A673 (cell line): ENCODE measurements around the gene C4BPA. TPM values are rescaled to one million over a fixed set of nuclear protein-coding genes. Genes with fewer than 3 reads are reported as not detected.

Experiments
- BruUV-seq: library from RNA; stranded (reverse); fragments of 400-500 nt; replicated peaks from 2 replicates; lab custom pipeline; 2021; lab: Mats Ljungman, UMichigan
- CTCF ChIA-PET: fragments of 300-600 bp; sonication (Branson Sonifier 250); formaldehyde crosslinking; loops from one replicate; lab custom pipeline; 2022; ENCODE audit warnings: antibody characterized with exemption; lab: Charles Lee
- POLR2A ChIA-PET: fragments of 300-600 bp; sonication (Branson Sonifier 250); formaldehyde crosslinking; loops from one replicate; lab custom pipeline; 2022; ENCODE audit warnings: antibody characterized with exemption; ENCODE audit not compliant: low non-redundant PET; lab: Charles Lee
- DNase-seq: peaks from one replicate; pipeline ENCODE4 v3.0.0-alpha.2; 2015; ENCODE audit warnings: low spot score
- H3K27ac ChIP-seq: fragments of 200-600 bp; sonication (generic); 2 replicates; pipeline ENCODE4 v1.5.1; 2016; ENCODE audit warnings: mixed run types, low read depth, mild to moderate bottlenecking, mixed read lengths, antibody characterized with exemption, low read length; ENCODE audit not compliant: poor library complexity, severe bottlenecking
- H3K27me3 ChIP-seq: fragments of 200-600 bp; sonication (generic); replicated peaks from 2 replicates; pipeline ENCODE4 v1.6.1; 2017; ENCODE audit warnings: mixed run types, low read depth, mild to moderate bottlenecking, mixed read lengths, antibody characterized with exemption, low read length; ENCODE audit not compliant: insufficient read depth, poor library complexity
- H3K36me3 ChIP-seq: fragments of 200-600 bp; sonication (generic); 2 replicates; pipeline ENCODE4 v1.6.1; 2016; ENCODE audit warnings: mixed run types, mild to moderate bottlenecking, mixed read lengths, antibody characterized with exemption, low read length; ENCODE audit not compliant: insufficient read depth, poor library complexity, severe bottlenecking
- H3K4me1 ChIP-seq: fragments of 200-600 bp; sonication (generic); 2 replicates; pipeline ENCODE4 v1.6.1; 2017; ENCODE audit warnings: mixed run types, mild to moderate bottlenecking, mixed read lengths, antibody characterized with exemption, low read length; ENCODE audit not compliant: insufficient read depth, poor library complexity, severe bottlenecking
- H3K4me3 ChIP-seq: fragments of 200-600 bp; sonication (generic); 2 replicates; pipeline ENCODE4 v1.5.1; 2016; ENCODE audit warnings: low read depth, mixed run types, mild to moderate bottlenecking, mixed read lengths, low read length; ENCODE audit not compliant: poor library complexity, severe bottlenecking
- H3K9me3 ChIP-seq: fragments of 200-600 bp; sonication (generic); 2 replicates; pipeline ENCODE4 v1.6.1; 2016; ENCODE audit warnings: mixed run types, low read depth, mild to moderate bottlenecking, mixed read lengths, antibody characterized with exemption, low read length; ENCODE audit not compliant: poor library complexity, severe bottlenecking
- EZH2 ChIP-seq: fragments of 200-600 bp; sonication (generic); IDR thresholded peaks from 2 replicates; pipeline ENCODE4 v1.6.1; 2017; ENCODE audit warnings: borderline replicate concordance, low read depth, mild to moderate bottlenecking, mixed read lengths, antibody characterized with exemption, low read length; ENCODE audit not compliant: poor library complexity, severe bottlenecking
- intact Hi-C: fragments of 100-400 bp; cut with micrococcal nuclease; formaldehyde crosslinking; loops from one replicate; pipeline ENCODE4 v1.10.0; 2022; ENCODE audit not compliant: unreplicated experiment
- total RNA-seq: library from RNA; stranded (reverse); gene quantifications from 2 replicates; pipeline ENCODE4 v1.2.3, GENCODE V29; 2021
- TF ChIP-seq, protein P1 (sequence below): fragments of 300-800, 200-600 bp; sonication (generic); conservative IDR thresholded peaks from 2 replicates; pipeline ENCODE4 v1.5.1; 2017; ENCODE audit warnings: low read depth, mild to moderate bottlenecking, antibody characterized with exemption, low read length, moderate library complexity, mixed read lengths

Gene C4BPA
- total RNA-seq, 1 experiment from 2014 or later = not detected

DNA sequence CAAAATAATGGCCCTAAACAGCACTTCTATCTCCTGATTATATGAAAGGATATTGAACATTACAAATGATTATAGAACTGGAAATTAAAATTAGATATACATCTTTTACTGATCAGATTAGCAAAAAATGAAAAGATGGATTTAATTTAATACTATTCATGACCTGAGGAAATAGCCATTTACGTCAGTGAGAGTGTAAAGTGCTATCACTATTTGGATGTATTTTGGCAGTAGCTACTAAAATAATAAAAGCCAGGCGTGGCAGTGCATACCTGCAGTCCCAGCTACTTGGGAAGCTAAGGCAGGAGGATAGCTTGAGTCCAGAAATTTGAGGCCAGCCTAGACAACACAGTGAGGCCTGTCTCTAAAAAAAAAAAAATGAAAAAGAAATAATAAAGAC, 10.1 kb upstream of the C4BPA start:
- intact Hi-C loops = no loop called here
- H3K36me3 ChIP-seq = no peaks in the 10 kb centered on the region

DNA sequence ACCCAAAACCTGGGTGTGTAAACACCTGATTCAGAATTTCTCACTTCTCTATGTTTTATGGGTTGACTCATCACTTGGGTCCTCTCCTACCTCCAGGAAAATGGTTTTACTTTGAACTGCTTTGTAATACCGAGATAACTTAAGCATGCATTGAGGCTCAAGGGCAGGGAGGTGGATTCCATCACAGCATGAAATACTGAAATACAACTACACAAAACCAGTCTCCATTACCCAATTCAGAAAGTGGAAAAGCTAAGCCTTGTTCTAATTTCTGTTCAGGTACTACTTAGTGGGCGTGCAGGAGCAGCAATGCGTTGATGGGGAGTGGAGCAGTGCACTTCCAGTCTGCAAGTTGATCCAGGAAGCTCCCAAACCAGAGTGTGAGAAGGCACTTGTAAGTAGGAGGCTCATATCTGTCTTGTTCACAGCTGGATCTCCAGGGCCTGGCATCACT, 6.1 kb upstream of the C4BPA start:
- Histone ChIP-seq H3K9me3 (no peaks in the 10 kb centered on the region), H3K27me3 (peaks cover 24% of the 10 kb centered on the region), H3K4me1 (no peaks in the 10 kb centered on the region), H3K4me3 (no peak overlapping the region), H3K27ac (no peak overlapping the region), H3K36me3 (no peaks in the 10 kb centered on the region)
- ChIA-PET CTCF (no interaction called here), POLR2A (no interaction called here)
- TF ChIP-seq, protein P1, sequence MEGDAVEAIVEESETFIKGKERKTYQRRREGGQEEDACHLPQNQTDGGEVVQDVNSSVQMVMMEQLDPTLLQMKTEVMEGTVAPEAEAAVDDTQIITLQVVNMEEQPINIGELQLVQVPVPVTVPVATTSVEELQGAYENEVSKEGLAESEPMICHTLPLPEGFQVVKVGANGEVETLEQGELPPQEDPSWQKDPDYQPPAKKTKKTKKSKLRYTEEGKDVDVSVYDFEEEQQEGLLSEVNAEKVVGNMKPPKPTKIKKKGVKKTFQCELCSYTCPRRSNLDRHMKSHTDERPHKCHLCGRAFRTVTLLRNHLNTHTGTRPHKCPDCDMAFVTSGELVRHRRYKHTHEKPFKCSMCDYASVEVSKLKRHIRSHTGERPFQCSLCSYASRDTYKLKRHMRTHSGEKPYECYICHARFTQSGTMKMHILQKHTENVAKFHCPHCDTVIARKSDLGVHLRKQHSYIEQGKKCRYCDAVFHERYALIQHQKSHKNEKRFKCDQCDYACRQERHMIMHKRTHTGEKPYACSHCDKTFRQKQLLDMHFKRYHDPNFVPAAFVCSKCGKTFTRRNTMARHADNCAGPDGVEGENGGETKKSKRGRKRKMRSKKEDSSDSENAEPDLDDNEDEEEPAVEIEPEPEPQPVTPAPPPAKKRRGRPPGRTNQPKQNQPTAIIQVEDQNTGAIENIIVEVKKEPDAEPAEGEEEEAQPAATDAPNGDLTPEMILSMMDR = no peak
- TF ChIP-seq EZH2 = no peak
- no TSS peak for BruUV-seq
- intact Hi-C loops = no loop called here
- DNase-seq = no peak

More for the DNA sequence above, 10.1 kb upstream of the C4BPA start:
- no TSS peak for BruUV-seq
- Histone ChIP-seq H3K27me3 (peaks cover 19% of the 10 kb centered on the region), H3K4me3 (no peak overlapping the region), H3K9me3 (no peaks in the 10 kb centered on the region), H3K4me1 (no peaks in the 10 kb centered on the region), H3K27ac (no peak overlapping the region)
- TF ChIP-seq EZH2 = no peak
- TF ChIP-seq, protein P1 = no peak
- DNase-seq = no peak
- CTCF ChIA-PET = no interaction called here
- POLR2A ChIA-PET = no interaction called here

DNA sequence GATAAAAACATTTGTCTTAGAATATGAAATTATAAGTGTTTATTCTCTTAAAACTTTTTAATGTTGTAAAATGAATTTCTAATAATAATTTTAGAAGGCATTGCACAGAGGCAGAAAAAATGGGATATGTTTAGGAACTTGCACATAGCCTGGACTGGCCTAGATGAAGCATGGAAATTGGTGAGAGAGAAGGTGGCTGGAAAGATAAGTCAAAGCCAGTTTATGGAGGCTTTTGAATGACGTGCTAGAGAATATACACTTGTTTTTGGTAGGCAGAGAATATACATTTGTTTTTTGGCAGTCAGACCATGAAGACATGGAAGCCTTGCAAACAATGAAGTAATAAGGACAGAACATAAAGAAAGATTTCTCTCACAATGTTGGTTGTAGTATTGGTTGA, 2.3 kb upstream of the C4BPA start:
- TF ChIP-seq EZH2 = no peak
- peaks cover 44% of the 10 kb centered on the region for H3K27me3 ChIP-seq
- no peaks in the 10 kb centered on the region for H3K4me1 ChIP-seq
- ChIA-PET CTCF (no interaction called here), POLR2A (no interaction called here)
- no peak for DNase-seq
- no TSS peak for BruUV-seq
- H3K27ac ChIP-seq = no peak overlapping the region
- no peaks in the 10 kb centered on the region for H3K9me3 ChIP-seq
- H3K36me3 ChIP-seq = no peaks in the 10 kb centered on the region
- no peak overlapping the region for H3K4me3 ChIP-seq
- intact Hi-C loops = no loop called here

DNA sequence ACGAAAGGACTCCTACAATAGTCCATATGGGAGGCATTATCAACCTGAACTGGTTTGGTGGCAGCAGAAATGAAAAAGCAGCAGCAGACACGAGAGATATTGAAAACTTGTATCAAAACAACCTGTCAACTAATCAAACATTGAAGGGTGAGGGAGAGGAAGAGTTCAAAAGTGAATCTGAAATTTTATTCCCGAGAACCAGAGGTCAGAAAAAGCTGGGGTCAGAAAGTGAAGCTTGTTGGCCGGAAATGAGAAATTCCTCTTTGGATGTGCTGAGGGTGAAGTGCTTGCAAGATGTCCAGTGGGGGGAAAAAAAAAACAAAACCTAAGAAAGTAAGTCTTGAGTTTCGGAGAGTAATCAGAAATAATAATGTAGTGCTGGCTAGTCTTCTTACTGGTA, 1.9 kb upstream of the C4BPA start:
- ChIA-PET POLR2A (no interaction called here), CTCF (no interaction called here)
- TF ChIP-seq, protein P1 = no peak
- TF ChIP-seq EZH2 = no peak
- H3K27me3 ChIP-seq = peaks cover 44% of the 10 kb centered on the region
- H3K4me3 ChIP-seq = no peak overlapping the region
- no peaks in the 10 kb centered on the region for H3K4me1 ChIP-seq
- H3K9me3 ChIP-seq = no peaks in the 10 kb centered on the region
- H3K36me3 ChIP-seq = no peaks in the 10 kb centered on the region
- no TSS peak for BruUV-seq
- no peak for DNase-seq
- intact Hi-C loops = no loop called here
- H3K27ac ChIP-seq = no peak overlapping the region
